ENCODE data around the gene TNFSF12. TPM values are rescaled to one million over a fixed set of nuclear protein-coding genes. Genes with fewer than 3 reads are reported as not detected.
A peak's percentile ranks its signal among the peaks of the same experiment; 100 is the strongest.

The TNFSF12 gene
- total RNA-seq, 1 experiment from 2014 or later, result 15.2 TPM

DNA sequence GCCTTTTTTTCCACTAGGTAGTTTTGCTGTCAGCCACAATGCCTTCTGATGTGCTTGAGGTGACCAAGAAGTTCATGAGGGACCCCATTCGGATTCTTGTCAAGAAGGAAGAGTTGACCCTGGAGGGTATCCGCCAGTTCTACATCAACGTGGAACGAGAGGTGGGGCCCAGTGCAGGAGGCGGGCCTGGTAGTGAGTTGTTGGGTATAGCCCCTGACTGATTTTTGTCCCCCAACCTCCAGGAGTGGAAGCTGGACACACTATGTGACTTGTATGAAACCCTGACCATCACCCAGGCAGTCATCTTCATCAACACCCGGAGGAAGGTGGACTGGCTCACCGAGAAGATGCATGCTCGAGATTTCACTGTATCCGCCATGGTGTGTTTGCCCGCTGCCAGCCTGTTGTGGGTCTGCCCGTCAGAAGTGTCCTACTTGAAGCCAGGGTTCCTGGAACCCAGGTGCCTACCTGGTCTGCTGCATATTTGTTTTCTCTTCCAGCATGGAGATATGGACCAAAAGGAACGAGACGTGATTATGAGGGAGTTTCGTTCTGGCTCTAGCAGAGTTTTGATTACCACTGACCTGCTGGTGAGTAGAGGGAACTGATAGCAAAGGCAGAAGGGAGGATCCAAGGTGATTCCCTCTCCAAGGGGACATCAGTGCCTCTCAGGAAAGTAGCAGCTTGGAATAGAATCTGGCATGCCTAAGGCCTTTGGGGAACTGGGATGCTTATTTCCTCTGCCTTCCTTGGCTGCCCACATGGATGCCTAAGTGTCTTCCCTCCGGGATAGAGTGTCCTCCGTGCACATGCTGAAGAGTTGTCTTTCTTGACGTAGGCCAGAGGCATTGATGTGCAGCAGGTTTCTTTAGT, 28.7 kb downstream of the TNFSF12 start:
- DNase-seq, result no peak
- H3K27me3 ChIP-seq (ENCODE audit: low read length), result no peaks in the 10 kb centered on the region
- peaks cover 51% of the 10 kb centered on the region for H4K20me1 ChIP-seq (ENCODE audit: low read length)
- H3K9ac ChIP-seq (ENCODE audit: low read length), result no peak overlapping the region
- TF ChIP-seq, protein P1, sequence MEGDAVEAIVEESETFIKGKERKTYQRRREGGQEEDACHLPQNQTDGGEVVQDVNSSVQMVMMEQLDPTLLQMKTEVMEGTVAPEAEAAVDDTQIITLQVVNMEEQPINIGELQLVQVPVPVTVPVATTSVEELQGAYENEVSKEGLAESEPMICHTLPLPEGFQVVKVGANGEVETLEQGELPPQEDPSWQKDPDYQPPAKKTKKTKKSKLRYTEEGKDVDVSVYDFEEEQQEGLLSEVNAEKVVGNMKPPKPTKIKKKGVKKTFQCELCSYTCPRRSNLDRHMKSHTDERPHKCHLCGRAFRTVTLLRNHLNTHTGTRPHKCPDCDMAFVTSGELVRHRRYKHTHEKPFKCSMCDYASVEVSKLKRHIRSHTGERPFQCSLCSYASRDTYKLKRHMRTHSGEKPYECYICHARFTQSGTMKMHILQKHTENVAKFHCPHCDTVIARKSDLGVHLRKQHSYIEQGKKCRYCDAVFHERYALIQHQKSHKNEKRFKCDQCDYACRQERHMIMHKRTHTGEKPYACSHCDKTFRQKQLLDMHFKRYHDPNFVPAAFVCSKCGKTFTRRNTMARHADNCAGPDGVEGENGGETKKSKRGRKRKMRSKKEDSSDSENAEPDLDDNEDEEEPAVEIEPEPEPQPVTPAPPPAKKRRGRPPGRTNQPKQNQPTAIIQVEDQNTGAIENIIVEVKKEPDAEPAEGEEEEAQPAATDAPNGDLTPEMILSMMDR (conservative IDR thresholded peaks at IDR 0.05; ENCODE audit: low read depth, low read length), result no peak
- TF ChIP-seq EZH2 (IDR thresholded peaks at IDR 0.05; ENCODE audit: low read length, unreplicated experiment) (no peak), EZH2phosphoT487 (IDR thresholded peaks at IDR 0.05; ENCODE audit: borderline replicate concordance, low read length) (no peak)
- H3K9me3 ChIP-seq (ENCODE audit: low read length), result no peaks in the 10 kb centered on the region
- POLR2A ChIA-PET (ENCODE audit: unreplicated experiment), result interaction anchor here (0.5 kb wide), 1 partner anchor 38 kb away, joined by 8 read pairs; no protein-coding TSS in a partner anchor
- intact Hi-C loops (cut with micrococcal nuclease), result loop anchor here (5.0 kb wide), 1 partner anchor 110 kb away; the partner anchor contains the start of genes TP53 and WRAP53
- H3F3A ChIP-seq (ENCODE audit: low read length, unreplicated experiment), result peaks cover 37% of the 10 kb centered on the region
- no TSS peak for BruUV-seq (replicated peaks)
- H3K4me2 ChIP-seq (ENCODE audit: low read length), result no peak overlapping the region
- H2AFZ ChIP-seq (ENCODE audit: low read length), result no peak overlapping the region
- no peak overlapping the region for H3K4me3 ChIP-seq (ENCODE audit: low read length)
- peaks cover 52% of the 10 kb centered on the region for H3K4me1 ChIP-seq (ENCODE audit: insufficient read depth, low read length)
- CTCF ChIA-PET, result no interaction called here
- no peaks in the 10 kb centered on the region for H3K9me2 ChIP-seq (replicated peaks; ENCODE audit: low read length)
- ATAC-seq, result no peak
- H3K36me3 ChIP-seq (ENCODE audit: low read depth, low read length), result peaks cover 53% of the 10 kb centered on the region
- H3K79me2 ChIP-seq (ENCODE audit: low read length), result peaks cover 62% of the 10 kb centered on the region
- H3K27ac ChIP-seq (ENCODE audit: low read length), result no peak overlapping the region

DNA sequence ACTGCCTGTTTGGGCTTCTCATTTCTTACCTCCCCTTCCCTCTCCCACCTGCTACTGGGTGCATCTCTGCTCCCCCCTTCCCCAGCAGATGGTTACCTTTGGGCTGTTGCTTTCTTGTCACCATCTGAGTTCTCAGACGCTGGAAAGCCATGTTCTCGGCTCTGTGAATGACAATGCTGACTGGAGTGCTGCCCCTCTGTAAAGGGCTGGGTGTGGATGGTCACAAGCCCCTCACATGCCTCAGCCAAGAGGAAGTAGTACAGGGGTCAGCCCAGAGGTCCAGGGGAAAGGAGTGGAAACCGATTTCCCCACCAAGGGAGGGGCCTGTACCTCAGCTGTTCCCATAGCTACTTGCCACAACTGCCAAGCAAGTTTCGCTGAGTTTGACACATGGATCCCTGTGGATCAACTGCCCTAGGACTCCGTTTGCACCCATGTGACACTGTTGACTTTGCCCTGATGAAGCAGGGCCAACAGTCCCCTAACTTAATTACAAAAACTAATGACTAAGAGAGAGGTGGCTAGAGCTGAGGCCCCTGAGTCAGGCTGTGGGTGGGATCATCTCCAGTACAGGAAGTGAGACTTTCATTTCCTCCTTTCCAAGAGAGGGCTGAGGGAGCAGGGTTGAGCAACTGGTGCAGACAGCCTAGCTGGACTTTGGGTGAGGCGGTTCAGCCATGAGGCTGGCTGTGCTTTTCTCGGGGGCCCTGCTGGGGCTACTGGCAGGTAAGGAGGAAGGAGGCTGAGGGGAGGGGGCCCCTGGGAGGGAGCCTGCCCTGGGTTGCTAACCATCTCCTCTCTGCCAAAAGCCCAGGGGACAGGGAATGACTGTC, 30.4 kb downstream of the TNFSF12 start, which contains the start of gene CD68:
Gene CD68, plus strand, starts transcription at position 638 of the 833 bp plus-strand sequence. Its CDS starts 40 bp downstream, at position 678.
- Histone ChIP-seq H3K27ac (ENCODE audit: low read length) (peak within 1 kb of the TSS; percentile 83), H3K9me2 (replicated peaks; ENCODE audit: low read length) (no peaks in the 10 kb centered on the region), H3F3A (ENCODE audit: low read length, unreplicated experiment) (peaks cover 37% of the 10 kb centered on the region), H3K9ac (ENCODE audit: low read length) (peak within 1 kb of the TSS; percentile 35), H2AFZ (ENCODE audit: low read length) (no peak within 1 kb of the TSS), H3K4me1 (ENCODE audit: insufficient read depth, low read length) (peaks cover 60% of the 10 kb centered on the region), H3K27me3 (ENCODE audit: low read length) (no peaks in the 10 kb centered on the region), H4K20me1 (ENCODE audit: low read length) (peaks cover 38% of the 10 kb centered on the region), H3K36me3 (ENCODE audit: low read depth, low read length) (peaks cover 38% of the 10 kb centered on the region), H3K4me3 (ENCODE audit: low read length) (0 out of 2 replicates have a peak within 1 kb of the TSS, but pooled peaks have one; percentile 1), H3K9me3 (ENCODE audit: low read length) (no peaks in the 10 kb centered on the region), H3K79me2 (ENCODE audit: low read length) (peaks cover 55% of the 10 kb centered on the region), H3K4me2 (ENCODE audit: low read length) (peak within 1 kb of the TSS; percentile 32)
- no peak for TF ChIP-seq EZH2 (IDR thresholded peaks at IDR 0.05; ENCODE audit: low read length, unreplicated experiment)
- TF ChIP-seq, protein P1 (conservative IDR thresholded peaks at IDR 0.05; ENCODE audit: low read depth, low read length), result no peak
- TF ChIP-seq EZH2phosphoT487 (IDR thresholded peaks at IDR 0.05; ENCODE audit: borderline replicate concordance, low read length), result no peak
- intact Hi-C loops (cut with micrococcal nuclease), result loop anchor here (5.0 kb wide), 1 partner anchor 108 kb away; the partner anchor contains the start of genes TP53 and WRAP53
- ChIA-PET CTCF (interaction anchor here (1.3 kb wide), 1 partner anchor 108 kb away, joined by 4 read pairs; the partner anchor contains the start of gene TP53), POLR2A (ENCODE audit: unreplicated experiment) (interaction anchor here (0.6 kb wide), 1 partner anchor 95 kb away, joined by 4 read pairs; the partner anchor contains the start of gene POLR2A)
- peak; percentile 92 for DNase-seq
- no TSS peak for BruUV-seq (replicated peaks)
- ATAC-seq, result peak; percentile 78

All from PC-3 (cell line).